Body of pancreas (tissue), 4 donors: ENCODE measurements around the gene NCOR2.

Experiments used
- POLR2A ChIP-seq, 3 donors: fragments of 450-650 bp; IDR thresholded peaks; one replicate each; pipeline ENCODE4 v1.6.1; 2016; ENCODE audit warnings: antibody characterized with exemption in 3 of 3, mild to moderate bottlenecking in 2 of 3
- TF ChIP-seq, protein P1 (sequence below), 7 experiments: fragments of 450-650 bp in 4 of 7; fragments of 200-600 bp in 3 of 7; sonication (generic) in 3 of 7; IDR thresholded peaks; one replicate each; pipeline ENCODE4 v1.5.1; 2016 to 2019; ENCODE audit warnings: antibody characterized with exemption in 7 of 7

DNA sequence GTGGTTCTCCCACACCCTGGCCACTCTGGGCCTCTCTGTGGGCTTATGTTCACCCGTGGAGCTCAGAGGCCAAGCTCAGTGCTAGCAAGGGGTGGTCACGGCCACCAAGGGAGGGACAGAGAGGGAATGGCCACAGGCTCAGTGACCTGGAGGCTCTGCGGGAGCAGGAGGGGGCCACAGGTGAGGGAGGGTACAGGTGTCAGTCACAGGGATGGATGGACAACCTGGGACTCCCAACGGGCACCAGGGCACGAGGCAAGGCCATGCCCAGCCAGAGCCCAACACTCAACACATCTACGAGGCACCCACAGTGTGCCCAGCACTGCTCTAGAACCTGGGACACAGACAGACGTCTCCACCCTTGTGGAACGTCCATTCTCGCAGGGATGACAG, 11.3 kb downstream of the NCOR2 start:
- TF ChIP-seq, protein P1, sequence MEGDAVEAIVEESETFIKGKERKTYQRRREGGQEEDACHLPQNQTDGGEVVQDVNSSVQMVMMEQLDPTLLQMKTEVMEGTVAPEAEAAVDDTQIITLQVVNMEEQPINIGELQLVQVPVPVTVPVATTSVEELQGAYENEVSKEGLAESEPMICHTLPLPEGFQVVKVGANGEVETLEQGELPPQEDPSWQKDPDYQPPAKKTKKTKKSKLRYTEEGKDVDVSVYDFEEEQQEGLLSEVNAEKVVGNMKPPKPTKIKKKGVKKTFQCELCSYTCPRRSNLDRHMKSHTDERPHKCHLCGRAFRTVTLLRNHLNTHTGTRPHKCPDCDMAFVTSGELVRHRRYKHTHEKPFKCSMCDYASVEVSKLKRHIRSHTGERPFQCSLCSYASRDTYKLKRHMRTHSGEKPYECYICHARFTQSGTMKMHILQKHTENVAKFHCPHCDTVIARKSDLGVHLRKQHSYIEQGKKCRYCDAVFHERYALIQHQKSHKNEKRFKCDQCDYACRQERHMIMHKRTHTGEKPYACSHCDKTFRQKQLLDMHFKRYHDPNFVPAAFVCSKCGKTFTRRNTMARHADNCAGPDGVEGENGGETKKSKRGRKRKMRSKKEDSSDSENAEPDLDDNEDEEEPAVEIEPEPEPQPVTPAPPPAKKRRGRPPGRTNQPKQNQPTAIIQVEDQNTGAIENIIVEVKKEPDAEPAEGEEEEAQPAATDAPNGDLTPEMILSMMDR (IDR thresholded peaks at IDR 0.05): no peak
- TF ChIP-seq POLR2A (IDR thresholded peaks at IDR 0.05): no peak
